HEK293T (cell line): ENCODE results near the gene ZBTB42.

ENCODE experiments used
- ARNT ChIP-seq: fragments of 450-650 bp; IDR thresholded peaks from 2 replicates; pipeline ENCODE4 v1.6.1; 2017; ENCODE audit warnings: mild to moderate bottlenecking
- ELF4 ChIP-seq: fragments of 450-650 bp; IDR thresholded peaks from 2 replicates; pipeline ENCODE4 v1.6.1; 2017; ENCODE audit warnings: antibody characterized with exemption

DNA sequence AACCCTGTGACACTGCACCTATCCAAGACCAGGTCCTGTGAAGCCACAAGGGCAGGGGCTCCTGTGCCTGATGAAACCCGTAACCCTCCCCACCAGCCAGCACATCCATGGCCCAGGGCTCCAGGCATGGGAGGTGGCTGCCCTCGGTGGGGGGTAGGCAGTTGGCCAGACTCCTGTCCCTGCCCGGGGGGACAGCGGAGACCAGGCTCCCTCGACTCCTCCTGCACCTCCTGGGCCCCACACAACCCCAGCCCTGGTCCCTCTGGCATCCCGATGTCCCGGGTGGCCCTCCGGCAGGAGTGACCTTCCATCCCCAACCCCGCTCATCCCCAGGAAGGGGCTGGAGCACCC, 16.7 kb upstream of the ZBTB42 start:
- TF ChIP-seq ARNT (no peak), ELF4 (no peak)
